Measurements from ENCODE around the gene TXNIP. TPM values are rescaled to one million over a fixed set of nuclear protein-coding genes. Genes with fewer than 3 reads are reported as not detected.

TXNIP gene
- total RNA-seq, 1 experiment from 2014 or later = 576 TPM

DNA sequence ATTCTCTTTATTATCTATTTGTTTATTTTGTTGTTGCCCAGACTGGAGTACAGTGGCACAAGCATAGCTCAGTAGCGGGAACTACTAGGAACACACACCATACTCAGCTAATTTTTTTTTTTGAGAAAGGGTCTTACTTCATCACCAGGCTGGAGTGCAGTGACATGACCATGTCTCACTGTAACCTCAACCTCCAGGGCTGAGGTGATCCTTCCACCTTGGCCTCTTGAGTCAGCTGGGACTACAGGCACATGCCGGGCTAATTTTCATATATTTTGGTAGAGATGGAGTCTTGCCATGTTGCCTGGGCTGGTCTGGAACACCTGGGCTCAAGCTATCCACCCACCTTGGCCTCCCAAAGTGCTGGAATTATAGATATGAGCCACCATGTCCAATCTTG is 5.3 kb upstream of the TXNIP start:
- Mint-ChIP-seq H3K27me3 (ENCODE audit: insufficient read depth, unreplicated experiment) (no peaks in the 10 kb centered on the region), H3K9me3 (ENCODE audit: unreplicated experiment) (no peaks in the 10 kb centered on the region), H3K27ac (ENCODE audit: low read depth, unreplicated experiment) (peak overlapping the region; percentile 94), H3K4me3 (ENCODE audit: unreplicated experiment) (peak overlapping the region; percentile 61), H3K4me1 (ENCODE audit: insufficient read depth, unreplicated experiment) (peaks cover 69% of the 10 kb centered on the region), H3K36me3 (ENCODE audit: insufficient read depth, unreplicated experiment) (peaks cover under 1% of the 10 kb centered on the region)
- no peak for DNase-seq (ENCODE audit: unreplicated experiment)
- ChIA-PET POLR2A (interaction anchor here (0.7 to 28.8 kb wide), 11 partner anchors 15 to 143 kb away, joined by 3 to 1309 read pairs (median 7); partner anchors contain the start of genes ANKRD34A, LIX1L, PEX11B and PIAS3), CTCF (interaction anchor here (0.6 to 23.4 kb wide), 7 partner anchors 11 to 156 kb away, joined by 3 to 773 read pairs (median 5); partner anchors contain the start of genes NUDT17 and TXNIP)
- TF ChIP-seq, protein P1, sequence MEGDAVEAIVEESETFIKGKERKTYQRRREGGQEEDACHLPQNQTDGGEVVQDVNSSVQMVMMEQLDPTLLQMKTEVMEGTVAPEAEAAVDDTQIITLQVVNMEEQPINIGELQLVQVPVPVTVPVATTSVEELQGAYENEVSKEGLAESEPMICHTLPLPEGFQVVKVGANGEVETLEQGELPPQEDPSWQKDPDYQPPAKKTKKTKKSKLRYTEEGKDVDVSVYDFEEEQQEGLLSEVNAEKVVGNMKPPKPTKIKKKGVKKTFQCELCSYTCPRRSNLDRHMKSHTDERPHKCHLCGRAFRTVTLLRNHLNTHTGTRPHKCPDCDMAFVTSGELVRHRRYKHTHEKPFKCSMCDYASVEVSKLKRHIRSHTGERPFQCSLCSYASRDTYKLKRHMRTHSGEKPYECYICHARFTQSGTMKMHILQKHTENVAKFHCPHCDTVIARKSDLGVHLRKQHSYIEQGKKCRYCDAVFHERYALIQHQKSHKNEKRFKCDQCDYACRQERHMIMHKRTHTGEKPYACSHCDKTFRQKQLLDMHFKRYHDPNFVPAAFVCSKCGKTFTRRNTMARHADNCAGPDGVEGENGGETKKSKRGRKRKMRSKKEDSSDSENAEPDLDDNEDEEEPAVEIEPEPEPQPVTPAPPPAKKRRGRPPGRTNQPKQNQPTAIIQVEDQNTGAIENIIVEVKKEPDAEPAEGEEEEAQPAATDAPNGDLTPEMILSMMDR (IDR thresholded peaks at IDR 0.05; ENCODE audit: unreplicated experiment) = no peak
- TSS peak; percentile 64 for BruUV-seq (replicated peaks)
- intact Hi-C loops (cut with micrococcal nuclease) = no loop called here

DNA sequence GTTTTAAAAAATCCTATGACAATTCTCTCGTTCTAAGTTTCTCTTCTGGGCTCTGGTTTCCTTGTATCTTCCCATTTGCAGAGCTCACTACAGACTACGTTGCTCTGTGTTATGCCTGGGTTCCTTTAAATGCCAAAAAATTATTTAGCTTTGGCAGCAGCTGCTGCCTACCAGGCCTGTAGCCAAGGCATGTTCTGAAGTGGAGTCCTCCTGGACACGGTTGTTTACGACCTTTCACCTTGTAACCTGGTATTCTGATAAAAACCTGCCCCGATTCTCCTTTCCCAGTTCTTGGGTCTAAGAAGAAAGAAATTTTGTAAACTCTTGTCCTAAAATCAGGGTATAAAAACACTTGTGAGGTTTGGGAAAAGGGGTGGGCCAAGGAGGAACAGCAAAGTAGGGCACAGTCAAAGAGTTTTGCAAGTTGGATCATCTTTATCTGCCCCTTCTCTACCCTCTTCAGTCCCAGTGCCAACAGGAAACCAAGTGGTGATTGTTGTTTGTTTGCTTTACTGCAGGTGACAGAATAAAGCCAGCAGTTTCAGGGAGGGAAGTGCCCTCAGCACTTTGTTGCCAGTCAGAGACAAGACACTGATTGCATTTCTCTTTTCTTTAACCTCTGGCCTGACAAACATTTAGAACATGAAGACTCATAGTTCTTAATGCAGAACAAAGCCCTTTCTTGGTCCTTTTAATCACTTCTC is 3.1 kb upstream of the TXNIP start:
- peak; percentile 53 for DNase-seq (ENCODE audit: unreplicated experiment)
- BruUV-seq (replicated peaks) = no TSS peak
- Mint-ChIP-seq H3K27ac (ENCODE audit: low read depth, unreplicated experiment) (peak overlapping the region; percentile 95), H3K4me1 (ENCODE audit: insufficient read depth, unreplicated experiment) (peaks cover 50% of the 10 kb centered on the region), H3K9me3 (ENCODE audit: unreplicated experiment) (no peaks in the 10 kb centered on the region), H3K27me3 (ENCODE audit: insufficient read depth, unreplicated experiment) (no peaks in the 10 kb centered on the region), H3K4me3 (ENCODE audit: unreplicated experiment) (peak overlapping the region; percentile 89), H3K36me3 (ENCODE audit: insufficient read depth, unreplicated experiment) (peaks cover 23% of the 10 kb centered on the region)
- TF ChIP-seq, protein P1 (IDR thresholded peaks at IDR 0.05; ENCODE audit: unreplicated experiment) = no peak
- intact Hi-C loops (cut with micrococcal nuclease) = no loop called here
- CTCF ChIA-PET = interaction anchor here (0.6 to 4.1 kb wide), 3 partner anchors 11 to 35 kb away, joined by 3 to 65 read pairs (median 3); no protein-coding TSS in a partner anchor
- POLR2A ChIA-PET = interaction anchor here (0.7 to 28.8 kb wide), 5 partner anchors 13 to 41 kb away, joined by 3 to 1309 read pairs (median 128); partner anchors contain the start of genes ANKRD34A, LIX1L, POLR3GL and TXNIP

DNA sequence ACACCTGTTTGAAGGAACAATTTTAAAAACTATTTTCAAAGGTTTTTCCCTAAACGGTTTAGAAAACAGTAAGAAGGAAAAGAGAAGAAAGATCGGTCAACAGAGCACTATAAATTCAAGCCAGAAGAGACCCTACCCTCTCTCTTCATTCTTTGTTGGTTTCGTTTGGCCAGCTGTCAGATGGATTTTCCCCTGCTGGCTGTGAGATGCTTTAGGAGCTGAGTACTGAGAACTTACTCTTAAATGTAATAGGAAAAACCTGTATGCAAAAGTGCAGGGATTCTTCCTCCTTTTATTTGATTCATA is 1.3 kb upstream of the TXNIP start:
- Mint-ChIP-seq H3K27ac (ENCODE audit: low read depth, unreplicated experiment) (peak overlapping the region; percentile 95), H3K36me3 (ENCODE audit: insufficient read depth, unreplicated experiment) (peaks cover 41% of the 10 kb centered on the region), H3K4me3 (ENCODE audit: unreplicated experiment) (peak overlapping the region; percentile 89), H3K4me1 (ENCODE audit: insufficient read depth, unreplicated experiment) (peaks cover 47% of the 10 kb centered on the region), H3K9me3 (ENCODE audit: unreplicated experiment) (no peaks in the 10 kb centered on the region), H3K27me3 (ENCODE audit: insufficient read depth, unreplicated experiment) (no peaks in the 10 kb centered on the region)
- intact Hi-C loops (cut with micrococcal nuclease) = no loop called here
- TF ChIP-seq, protein P1 (IDR thresholded peaks at IDR 0.05; ENCODE audit: unreplicated experiment) = no peak
- no TSS peak for BruUV-seq (replicated peaks)
- no peak for DNase-seq (ENCODE audit: unreplicated experiment)
- CTCF ChIA-PET = interaction anchor here (0.8 to 24.2 kb wide), 5 partner anchors 9 to 138 kb away, joined by 4 to 773 read pairs (median 13); partner anchors contain the start of gene HJV
- POLR2A ChIA-PET = interaction anchor here (0.7 to 28.8 kb wide), 10 partner anchors 3 to 139 kb away, joined by 3 to 1309 read pairs (median 82); partner anchors contain the start of genes ANKRD34A, LIX1L, PEX11B and PIAS3

DNA sequence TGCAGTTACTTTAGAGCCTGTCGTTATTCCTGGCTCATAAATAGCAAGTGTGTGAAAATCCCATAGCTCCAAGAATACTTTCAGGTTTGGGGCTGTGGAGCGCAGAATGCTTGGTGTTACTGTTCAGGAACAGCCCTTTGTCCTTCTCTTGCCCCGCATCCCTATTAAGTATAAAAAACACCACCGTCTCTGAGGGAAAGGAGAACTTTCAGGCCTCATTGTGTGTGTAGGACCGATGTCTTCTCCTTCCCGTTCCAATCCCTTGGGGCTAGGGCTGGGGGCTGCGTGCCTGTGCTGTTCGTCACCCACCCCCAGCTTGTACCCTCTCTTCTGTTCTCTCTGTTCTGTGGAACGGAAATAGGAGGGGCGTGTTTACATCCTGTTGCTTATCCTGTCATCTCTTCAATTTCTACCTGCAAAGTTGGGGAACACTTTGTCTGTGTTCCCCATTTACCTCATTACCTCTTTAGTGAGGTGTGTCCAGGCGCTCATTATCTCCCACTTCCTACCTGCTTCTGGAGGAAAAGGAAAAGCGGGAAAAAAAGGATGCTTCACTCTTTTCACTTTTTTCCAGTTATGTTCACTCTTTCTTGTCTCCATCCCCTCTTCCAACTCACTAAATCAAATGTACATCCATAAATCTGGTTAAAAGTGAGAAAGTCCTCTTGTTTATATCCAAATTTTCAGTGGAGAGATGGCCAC is 788 bp upstream of the TXNIP start:
- no peaks in the 10 kb centered on the region for H3K9me3 Mint-ChIP-seq (ENCODE audit: unreplicated experiment)
- H3K4me3 Mint-ChIP-seq (ENCODE audit: unreplicated experiment) = peak overlapping the region; percentile 89
- TSS peak; percentile 31 for BruUV-seq (replicated peaks)
- peaks cover 46% of the 10 kb centered on the region for H3K36me3 Mint-ChIP-seq (ENCODE audit: insufficient read depth, unreplicated experiment)
- ChIA-PET CTCF (interaction anchor here (1.4 to 24.2 kb wide), 4 partner anchors 8 to 105 kb away, joined by 4 to 773 read pairs (median 39); partner anchors contain the start of gene HJV), POLR2A (interaction anchor here (0.7 to 28.8 kb wide), 15 partner anchors 4 to 173 kb away, joined by 3 to 1309 read pairs (median 28); partner anchors contain the start of genes ANKRD34A, LIX1L, PEX11B and PIAS3)
- peaks cover 51% of the 10 kb centered on the region for H3K4me1 Mint-ChIP-seq (ENCODE audit: insufficient read depth, unreplicated experiment)
- peak; percentile 54 for DNase-seq (ENCODE audit: unreplicated experiment)
- peak overlapping the region; percentile 95 for H3K27ac Mint-ChIP-seq (ENCODE audit: low read depth, unreplicated experiment)
- intact Hi-C loops (cut with micrococcal nuclease) = no loop called here
- no peaks in the 10 kb centered on the region for H3K27me3 Mint-ChIP-seq (ENCODE audit: insufficient read depth, unreplicated experiment)
- TF ChIP-seq, protein P1 (IDR thresholded peaks at IDR 0.05; ENCODE audit: unreplicated experiment) = no peak

Measured in MCF 10A (cell line).